Hippocampal formation (tissue), 2 donors: Measurements from ENCODE around the gene SLC25A34.

Source experiments
- DNase-seq, 2 donors: peaks; one replicate each; lab custom pipeline; 2025; lab: John Stamatoyannopoulos, UW

The SLC25A34 gene

GRCh38 chr1:15714406-15715136 lies 21.5 kb upstream of the SLC25A34 start:
- DNase-seq: peak; percentile 23 to 46

DNA sequence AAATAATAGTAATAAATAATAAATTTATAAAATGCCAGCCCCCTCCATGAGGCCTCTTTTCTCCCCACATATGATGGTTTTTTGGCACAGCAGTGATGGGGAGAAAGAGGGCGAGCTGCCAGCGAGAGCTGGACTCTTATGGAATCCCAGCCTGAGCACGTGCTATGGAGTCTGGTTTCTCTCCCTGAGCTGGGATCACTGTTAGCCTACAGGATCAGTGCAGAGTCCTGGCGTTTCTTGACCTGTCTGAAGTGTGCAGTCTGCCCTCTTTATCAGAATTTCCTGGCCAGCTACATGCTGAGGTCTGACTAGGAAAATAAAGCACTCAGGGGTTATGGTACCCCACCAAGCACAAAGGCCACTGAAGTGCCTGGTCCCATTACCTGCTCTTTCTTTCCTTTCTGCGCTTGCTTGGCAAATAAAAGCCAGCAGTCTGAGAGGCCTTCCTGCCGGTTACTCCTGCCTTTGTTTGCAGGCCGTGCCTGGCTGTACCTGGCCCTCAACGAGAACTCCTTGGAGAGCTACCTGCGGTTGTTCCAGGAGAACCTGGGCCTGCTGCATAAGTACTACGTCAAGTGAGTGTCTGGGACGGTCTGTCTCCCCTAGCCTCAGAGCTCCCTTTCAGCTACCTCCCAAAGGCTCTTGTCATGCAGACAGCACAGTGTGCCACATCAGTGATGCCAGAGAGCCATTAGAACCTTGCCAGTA lies 18.5 kb upstream of the SLC25A34 start:
- no peak for DNase-seq

DNA sequence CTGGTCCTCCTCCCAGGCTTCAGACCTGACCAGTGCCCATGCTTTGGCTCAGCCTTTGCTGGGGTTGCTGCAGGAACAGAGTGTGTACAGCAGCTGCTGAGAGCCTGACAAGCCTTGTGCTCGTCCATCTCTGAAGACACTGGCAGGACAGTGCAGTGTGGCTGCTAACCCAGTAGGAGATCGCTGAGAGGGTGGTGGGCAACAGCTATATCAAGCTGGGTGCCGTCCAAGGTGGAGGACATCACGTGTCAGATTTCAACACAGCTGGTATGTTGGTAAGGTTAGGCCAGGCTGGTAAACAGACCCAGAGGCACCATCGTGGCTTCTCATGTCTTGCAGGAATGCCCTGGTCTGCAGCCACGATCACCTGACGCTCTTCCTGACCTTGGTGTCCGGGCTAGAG lies 17.9 kb upstream of the SLC25A34 start:
- no peak for DNase-seq

DNA sequence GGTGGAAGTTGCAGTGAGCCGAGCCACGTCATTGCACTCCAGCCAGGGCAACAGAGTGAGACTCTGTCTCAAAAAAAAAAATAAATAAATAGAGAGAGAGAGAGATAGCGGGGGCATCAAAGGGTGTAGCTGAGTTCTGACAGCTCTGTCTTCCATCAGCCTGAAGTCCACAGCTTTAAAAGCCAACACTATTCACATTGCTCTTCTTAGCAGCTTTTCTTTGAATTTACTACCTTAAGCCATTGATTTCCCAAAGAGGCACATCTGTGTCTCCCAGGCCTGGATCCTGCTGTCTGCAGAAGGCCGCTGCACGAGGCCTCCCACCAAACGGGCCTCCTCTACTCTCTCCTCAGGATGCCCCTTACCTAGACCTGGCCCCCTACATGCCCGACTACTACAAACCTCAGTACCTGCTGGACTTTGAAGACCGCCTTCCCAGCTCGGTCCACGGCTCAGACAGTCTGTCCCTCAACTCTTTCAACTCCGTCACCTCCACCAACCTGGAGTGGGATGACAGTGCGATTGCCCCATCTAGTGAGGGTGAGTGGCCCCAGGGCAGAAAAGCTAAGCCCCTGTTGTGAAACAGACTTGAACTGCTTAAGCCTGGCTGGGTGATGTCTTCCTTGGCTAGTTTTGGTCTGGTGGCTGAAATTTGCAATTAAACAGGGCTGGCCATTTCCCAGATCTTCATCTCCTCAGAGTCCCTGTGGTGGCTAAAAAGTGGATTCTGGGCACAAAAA lies 16.5 kb upstream of the SLC25A34 start:
- DNase-seq: no peak

GRCh38 chr1:15720861-15721260 lies 15.2 kb upstream of the SLC25A34 start:
- no peak for DNase-seq

DNA sequence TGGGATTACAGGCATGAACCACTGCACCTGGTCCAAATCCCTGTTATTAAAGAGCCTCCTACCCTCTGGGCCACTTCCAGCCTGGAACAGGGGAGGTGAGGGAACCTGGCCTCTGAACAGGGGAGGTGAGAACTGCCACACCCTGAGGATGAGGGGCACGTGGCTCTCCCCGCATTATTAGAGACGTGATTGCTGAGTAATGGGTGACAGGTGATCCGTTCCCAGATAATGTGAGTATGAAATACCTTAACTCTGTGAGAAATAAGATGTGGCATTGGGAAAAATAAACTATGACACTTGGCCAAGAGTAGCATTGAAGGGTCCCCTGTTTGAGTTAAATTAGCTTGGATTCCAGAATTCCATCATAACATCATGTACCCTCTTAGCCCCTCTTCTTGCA lies 13.6 kb upstream of the SLC25A34 start:
- no peak for DNase-seq

DNA sequence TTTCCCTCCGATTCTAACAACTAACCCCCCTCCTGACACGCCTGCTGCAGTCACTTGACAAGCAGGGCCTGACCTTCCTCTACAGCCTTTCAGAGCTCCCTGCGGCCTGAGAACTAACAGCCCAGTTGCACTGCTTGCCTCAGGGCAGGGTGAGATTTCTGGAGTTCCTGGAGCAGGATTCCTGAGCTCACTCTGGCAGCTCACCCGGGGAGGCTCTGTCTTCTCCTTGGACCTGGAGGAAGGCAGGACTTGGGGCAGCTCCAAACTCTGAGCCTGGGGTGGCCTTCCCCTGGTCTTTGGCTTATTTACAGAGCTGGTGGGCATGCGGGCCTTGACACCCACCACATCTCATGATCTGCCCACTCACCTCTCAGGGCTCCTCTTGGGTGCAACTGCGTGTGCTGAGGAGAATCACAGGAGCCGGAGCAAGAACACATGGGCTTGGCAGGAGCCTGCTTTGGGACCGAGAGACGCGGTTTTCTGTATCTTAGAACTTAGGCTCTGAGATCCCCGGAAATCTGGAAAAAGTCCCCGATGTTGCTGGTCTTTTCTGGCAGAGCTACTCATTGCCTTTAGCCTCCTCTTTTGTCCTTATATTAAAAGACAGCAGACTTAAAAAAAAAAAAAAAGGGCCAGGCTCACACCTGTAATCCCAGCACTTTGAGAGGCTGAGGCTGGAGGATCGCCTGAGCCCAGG lies 13.1 kb upstream of the SLC25A34 start:
- no peak for DNase-seq

DNA sequence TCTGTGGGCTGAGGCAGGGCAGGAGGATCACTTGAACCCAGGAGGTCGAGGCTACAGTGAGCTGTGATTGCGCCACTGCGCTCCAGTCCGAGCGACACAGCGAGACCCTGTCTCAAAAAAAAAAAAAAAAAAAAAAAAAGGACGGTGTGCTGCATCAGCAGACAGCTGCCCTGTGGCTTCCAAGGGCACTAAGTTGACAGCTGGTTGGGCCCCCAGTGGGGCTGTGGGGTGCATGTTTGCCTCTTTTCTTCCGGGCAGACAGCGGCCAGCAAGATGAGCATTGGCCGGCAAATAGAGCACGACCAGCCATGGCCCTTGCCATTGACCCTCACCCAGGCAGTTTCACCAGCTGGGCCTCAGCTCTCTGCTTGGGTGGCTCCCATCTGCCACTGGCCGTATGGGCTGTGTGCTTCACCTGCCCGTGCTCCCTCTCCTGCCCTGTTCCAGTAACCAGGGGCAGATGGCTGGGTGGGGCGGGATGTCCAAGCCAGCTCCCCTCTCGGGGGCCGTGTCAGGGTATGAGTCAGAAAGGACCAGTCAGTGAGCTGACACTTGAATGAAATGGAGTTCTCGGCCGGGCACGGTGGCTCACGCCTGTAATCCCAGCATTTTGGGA lies 12.3 kb upstream of the SLC25A34 start:
- no peak for DNase-seq

DNA sequence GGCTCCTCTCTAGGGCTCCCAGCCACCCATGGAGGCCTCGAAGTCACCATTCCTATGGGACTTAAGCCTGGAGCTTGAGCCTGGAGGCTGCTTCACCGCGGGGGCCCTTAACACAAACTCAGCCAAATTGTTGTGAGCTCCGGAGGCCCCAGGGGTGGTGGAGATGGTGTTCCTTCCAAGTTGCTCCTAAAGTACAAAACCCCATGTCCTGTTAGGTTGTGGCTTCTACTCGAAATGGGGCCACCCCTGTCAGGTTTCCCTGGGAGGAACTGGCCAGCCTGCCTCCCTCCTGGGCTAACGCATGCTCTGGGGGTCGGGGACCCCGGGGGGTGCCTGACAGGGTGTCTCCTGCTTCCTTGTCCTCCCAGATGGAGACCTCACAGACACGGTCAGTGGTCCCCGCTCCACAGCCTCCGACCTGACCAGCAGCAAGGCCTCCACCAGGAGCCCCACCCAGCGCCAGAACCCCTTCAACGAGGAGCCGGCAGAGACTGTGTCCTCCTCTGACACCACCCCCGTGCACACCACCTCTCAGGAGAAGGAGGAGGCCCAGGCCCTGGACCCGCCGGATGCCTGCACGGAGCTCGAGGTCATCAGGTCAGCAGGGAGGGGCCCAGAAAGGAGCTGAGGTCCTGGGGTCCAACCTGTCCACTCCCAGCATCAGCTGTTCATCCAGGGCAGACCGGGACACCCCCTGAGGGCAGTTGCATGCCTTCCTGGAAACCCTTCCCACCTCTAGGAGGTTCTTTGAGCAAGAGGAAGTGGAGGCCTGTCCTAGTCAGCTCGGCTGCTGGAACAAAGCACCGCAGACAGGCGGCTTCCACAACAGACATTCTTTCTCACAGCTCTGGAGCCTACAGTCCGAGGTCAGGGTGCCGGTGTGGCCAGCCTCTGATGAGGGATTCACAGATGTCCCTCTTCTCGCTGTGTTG lies 10.8 kb upstream of the SLC25A34 start:
- DNase-seq: no peak

- no peak for DNase-seq
These were observed 9.6 kb upstream of the SLC25A34 start for GRCh38 chr1:15726508-15726907.

DNA sequence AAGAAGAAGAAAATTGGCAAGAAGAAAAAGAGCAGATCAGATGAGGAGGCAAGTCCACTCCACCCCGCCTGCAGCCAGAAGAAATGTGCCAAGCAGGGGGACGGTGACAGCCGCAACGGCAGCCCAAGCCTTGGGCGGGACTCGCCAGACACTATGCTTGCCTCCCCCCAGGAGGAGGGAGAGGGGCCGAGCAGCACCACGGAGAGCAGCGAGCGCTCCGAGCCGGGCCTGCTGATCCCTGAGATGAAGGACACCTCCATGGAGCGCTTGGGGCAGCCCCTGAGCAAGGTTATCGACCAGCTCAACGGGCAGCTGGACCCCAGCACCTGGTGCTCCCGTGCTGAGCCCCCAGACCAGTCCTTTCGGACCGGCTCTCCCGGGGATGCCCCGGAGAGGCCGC lies 9.0 kb upstream of the SLC25A34 start:
- DNase-seq: no peak

DNA sequence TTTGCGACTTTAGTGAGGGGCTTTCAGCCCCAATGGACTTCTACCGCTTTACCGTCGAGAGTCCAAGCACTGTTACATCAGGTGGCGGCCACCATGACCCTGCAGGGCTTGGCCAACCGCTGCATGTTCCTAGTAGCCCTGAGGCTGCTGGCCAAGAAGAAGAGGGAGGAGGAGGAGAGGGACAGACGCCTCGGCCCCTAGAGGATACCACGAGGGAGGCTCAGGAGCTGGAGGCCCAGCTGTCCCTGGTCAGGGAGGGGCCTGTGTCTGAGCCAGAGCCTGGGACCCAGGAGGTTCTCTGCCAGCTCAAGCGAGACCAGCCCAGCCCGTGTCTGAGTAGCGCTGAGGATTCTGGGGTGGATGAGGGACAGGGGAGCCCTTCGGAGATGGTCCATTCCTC lies 8.6 kb upstream of the SLC25A34 start:
- DNase-seq: no peak

- DNase-seq: no peak
These were observed 8.1 kb upstream of the SLC25A34 start for GRCh38 chr1:15727866-15728534.

- no peak for DNase-seq
These were observed 7.0 kb upstream of the SLC25A34 start for GRCh38 chr1:15728937-15729657.

- DNase-seq: no peak
These were observed 5.6 kb upstream of the SLC25A34 start for GRCh38 chr1:15730423-15730822.

GRCh38 chr1:15730936-15731335 lies 5.1 kb upstream of the SLC25A34 start:
- DNase-seq: no peak

- no peak for DNase-seq
These were observed 4.0 kb upstream of the SLC25A34 start for GRCh38 chr1:15731735-15732685.

DNA sequence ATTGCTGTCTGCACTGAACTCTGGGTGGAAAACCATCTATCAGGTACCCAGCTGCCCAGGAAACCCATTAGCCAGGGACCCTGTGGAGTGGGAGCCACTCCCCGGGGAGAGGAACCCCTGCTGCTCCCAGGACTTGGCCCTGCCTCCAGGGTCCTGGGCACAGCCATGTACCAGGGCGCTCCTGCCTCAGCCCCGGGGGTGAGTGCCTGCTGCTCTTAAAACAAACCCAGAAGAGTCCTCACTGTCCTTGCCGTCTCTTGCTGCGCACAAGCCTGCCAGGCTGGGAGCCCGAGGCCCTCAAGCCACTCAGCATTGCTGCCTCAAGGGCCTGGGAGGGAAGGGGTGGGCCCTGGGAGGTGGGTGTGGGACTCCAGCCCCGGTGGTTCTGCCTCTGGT lies 3.4 kb upstream of the SLC25A34 start:
- no peak for DNase-seq
